SK-N-SH treated with all-trans-retinoic acid at 6 μM for 48 hours (cell line): ENCODE measurements around the gene RAB3IL1.

ENCODE experiments used
- ATAC-seq: fragments of 200-7000 bp; cut with Tn5 transposase; 3 replicates; pipeline ENCODE4 v1.9.1; 2020; ENCODE audit warnings: mild to moderate bottlenecking, moderate library complexity
- ARNTL ChIP-seq: fragments of 450-650 bp; formaldehyde crosslinking; IDR thresholded peaks from 2 replicates; pipeline ENCODE4 v1.5.0; 2020; ENCODE audit warnings: low read depth, mild to moderate bottlenecking, moderate library complexity, borderline replicate concordance
- BACH2 ChIP-seq: fragments of 250-450 bp; sonication (Bioruptor Pico); IDR thresholded peaks from 2 replicates; pipeline ENCODE4 v1.9.0; 2021; ENCODE audit warnings: mild to moderate bottlenecking, borderline replicate concordance
- CREB5 ChIP-seq: fragments of 250-450 bp; sonication (Bioruptor Pico); IDR thresholded peaks from 2 replicates; pipeline ENCODE4 v1.5.1; 2020; ENCODE audit warnings: low read depth, mild to moderate bottlenecking, moderate library complexity
- CSDC2 ChIP-seq: fragments of 250-450 bp; sonication (Bioruptor Pico); IDR thresholded peaks from 2 replicates; pipeline ENCODE4 v1.5.0; 2020; ENCODE audit warnings: mild to moderate bottlenecking, moderate library complexity
- CSRNP3 ChIP-seq: fragments of 250-450 bp; sonication (Bioruptor Pico); IDR thresholded peaks from 2 replicates; pipeline ENCODE4 v1.5.1; 2021; ENCODE audit warnings: mild to moderate bottlenecking, moderate library complexity
- ESRRG ChIP-seq: fragments of 250-450 bp; sonication (Bioruptor Pico); IDR thresholded peaks from 2 replicates; pipeline ENCODE4 v1.6.1; 2021; ENCODE audit warnings: mild to moderate bottlenecking
- GLIS3 ChIP-seq: fragments of 250-450 bp; sonication (Bioruptor Pico); IDR thresholded peaks from 2 replicates; pipeline ENCODE4 v1.5.0; 2020; ENCODE audit warnings: mild to moderate bottlenecking, moderate library complexity
- ISL1 ChIP-seq: fragments of 250-450 bp; sonication (Bioruptor Pico); IDR thresholded peaks from 2 replicates; pipeline ENCODE4 v2.1.2; 2022; ENCODE audit warnings: mild to moderate bottlenecking, moderate library complexity
- OSR1 ChIP-seq: fragments of 250-450 bp; sonication (Bioruptor Pico); IDR thresholded peaks from 2 replicates; pipeline ENCODE4 v1.8.0; 2022; ENCODE audit warnings: moderate library complexity, mild to moderate bottlenecking, inconsistent platforms
- POU6F1 ChIP-seq: fragments of 250-450 bp; sonication (Bioruptor Pico); IDR thresholded peaks from 2 replicates; pipeline ENCODE4 v1.8.0; 2021; ENCODE audit warnings: low read depth, mild to moderate bottlenecking, moderate library complexity, borderline replicate concordance
- PPARA ChIP-seq: fragments of 250-450 bp; sonication (Bioruptor Pico); IDR thresholded peaks from 2 replicates; pipeline ENCODE4 v1.5.0; 2020; ENCODE audit warnings: mild to moderate bottlenecking, borderline replicate concordance
- TCF4 ChIP-seq: fragments of 250-450 bp; sonication (Bioruptor Pico); IDR thresholded peaks from 2 replicates; pipeline ENCODE4 v1.8.0; 2021; ENCODE audit warnings: mild to moderate bottlenecking, moderate library complexity, borderline replicate concordance
- TOX ChIP-seq: fragments of 250-450 bp; sonication (Bioruptor Pico); IDR thresholded peaks from 2 replicates; pipeline ENCODE4 v1.8.0; 2021; ENCODE audit warnings: mild to moderate bottlenecking, moderate library complexity, borderline replicate concordance
- ZC3H10 ChIP-seq: fragments of 250-450 bp; sonication (Bioruptor Pico); IDR thresholded peaks from 2 replicates; pipeline ENCODE4 v1.5.1; 2021; ENCODE audit warnings: mild to moderate bottlenecking, moderate library complexity
- ZFP3 ChIP-seq: fragments of 250-450 bp; sonication (Bioruptor Pico); IDR thresholded peaks from 2 replicates; pipeline ENCODE4 v1.5.0; 2020; ENCODE audit warnings: mild to moderate bottlenecking, moderate library complexity
- ZFP30 ChIP-seq: fragments of 450-650 bp; formaldehyde crosslinking; IDR thresholded peaks from 2 replicates; pipeline ENCODE4 v1.5.0; 2022; ENCODE audit warnings: mild to moderate bottlenecking, moderate library complexity
- ZNF8 ChIP-seq: fragments of 450-650 bp; formaldehyde crosslinking; IDR thresholded peaks from 2 replicates; pipeline ENCODE4 v1.5.0; 2020; ENCODE audit warnings: mild to moderate bottlenecking, moderate library complexity
- TF ChIP-seq, protein P1 (sequence below): fragments of 250-450 bp; sonication (Bioruptor Pico); IDR thresholded peaks from 2 replicates; pipeline ENCODE4 v1.5.0; 2020; ENCODE audit warnings: mild to moderate bottlenecking, moderate library complexity

RAB3IL1 gene

GRCh38 chr11:61959114-61959513 is 41.7 kb upstream of the RAB3IL1 start:
- no peak for ATAC-seq
- TF ChIP-seq TCF4 (no peak), CREB5 (CRISPR knock-in tag) (no peak), ESRRG (CRISPR knock-in tag) (no peak), POU6F1 (CRISPR knock-in tag) (no peak), PPARA (no peak), TOX (no peak), CSDC2 (no peak), ARNTL (CRISPR knock-in tag) (no peak), ISL1 (CRISPR knock-in tag) (no peak), ZFP30 (no peak), ZC3H10 (CRISPR knock-in tag) (no peak)
- TF ChIP-seq, protein P1, sequence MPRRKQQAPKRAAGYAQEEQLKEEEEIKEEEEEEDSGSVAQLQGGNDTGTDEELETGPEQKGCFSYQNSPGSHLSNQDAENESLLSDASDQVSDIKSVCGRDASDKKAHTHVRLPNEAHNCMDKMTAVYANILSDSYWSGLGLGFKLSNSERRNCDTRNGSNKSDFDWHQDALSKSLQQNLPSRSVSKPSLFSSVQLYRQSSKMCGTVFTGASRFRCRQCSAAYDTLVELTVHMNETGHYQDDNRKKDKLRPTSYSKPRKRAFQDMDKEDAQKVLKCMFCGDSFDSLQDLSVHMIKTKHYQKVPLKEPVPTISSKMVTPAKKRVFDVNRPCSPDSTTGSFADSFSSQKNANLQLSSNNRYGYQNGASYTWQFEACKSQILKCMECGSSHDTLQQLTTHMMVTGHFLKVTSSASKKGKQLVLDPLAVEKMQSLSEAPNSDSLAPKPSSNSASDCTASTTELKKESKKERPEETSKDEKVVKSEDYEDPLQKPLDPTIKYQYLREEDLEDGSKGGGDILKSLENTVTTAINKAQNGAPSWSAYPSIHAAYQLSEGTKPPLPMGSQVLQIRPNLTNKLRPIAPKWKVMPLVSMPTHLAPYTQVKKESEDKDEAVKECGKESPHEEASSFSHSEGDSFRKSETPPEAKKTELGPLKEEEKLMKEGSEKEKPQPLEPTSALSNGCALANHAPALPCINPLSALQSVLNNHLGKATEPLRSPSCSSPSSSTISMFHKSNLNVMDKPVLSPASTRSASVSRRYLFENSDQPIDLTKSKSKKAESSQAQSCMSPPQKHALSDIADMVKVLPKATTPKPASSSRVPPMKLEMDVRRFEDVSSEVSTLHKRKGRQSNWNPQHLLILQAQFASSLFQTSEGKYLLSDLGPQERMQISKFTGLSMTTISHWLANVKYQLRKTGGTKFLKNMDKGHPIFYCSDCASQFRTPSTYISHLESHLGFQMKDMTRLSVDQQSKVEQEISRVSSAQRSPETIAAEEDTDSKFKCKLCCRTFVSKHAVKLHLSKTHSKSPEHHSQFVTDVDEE (CRISPR knock-in tag): no peak

- TF ChIP-seq TOX: no peak
- TF ChIP-seq ARNTL (CRISPR knock-in tag): no peak
- no peak for TF ChIP-seq ZNF8
- no peak for TF ChIP-seq ZC3H10 (CRISPR knock-in tag)
- TF ChIP-seq ESRRG (CRISPR knock-in tag): no peak
- no peak for TF ChIP-seq OSR1
- TF ChIP-seq ZFP3 (CRISPR knock-in tag): no peak
- no peak for TF ChIP-seq ZFP30
- TF ChIP-seq CREB5 (CRISPR knock-in tag): no peak
- TF ChIP-seq, protein P1 (CRISPR knock-in tag): no peak
- no peak for TF ChIP-seq ISL1 (CRISPR knock-in tag)
- no peak for TF ChIP-seq PPARA
- no peak for TF ChIP-seq GLIS3
- TF ChIP-seq BACH2: no peak
- TF ChIP-seq CSDC2: no peak
- no peak for TF ChIP-seq CSRNP3 (CRISPR knock-in tag)
- no peak for ATAC-seq
Observed at GRCh38 chr11:61958590-61958989, 41.2 kb upstream of the RAB3IL1 start.
